AG04450 (cell line): ENCODE results near the gene EML1. TPM values are rescaled to one million over a fixed set of nuclear protein-coding genes. Genes with fewer than 3 reads are reported as not detected.

Experiments used
- CTCF ChIA-PET: fragments of 300-600, 350-600 bp; formaldehyde crosslinking; extraction: SDS; loops from one replicate; lab custom pipeline; 2022; ENCODE audit warnings: antibody characterized with exemption, inconsistent platforms; lab: Charles Lee
- POLR2A ChIA-PET: fragments of 350-600 bp; formaldehyde crosslinking; extraction: SDS; loops from one replicate; lab custom pipeline; 2021; ENCODE audit warnings: antibody characterized with exemption, inconsistent platforms; lab: Yijun Ruan, JAX
- DNase-seq: peaks from one replicate; pipeline ENCODE4 v3.0.0-alpha.2; 2011; ENCODE audit warnings: low read depth, low spot score
- H3K27ac ChIP-seq: one replicate; pipeline ENCODE4 v1.5.1; 2012; ENCODE audit warnings: low read depth, low read length, control low read depth
- H3K27me3 ChIP-seq: one replicate; pipeline ENCODE4 v1.6.0; 2012; ENCODE audit warnings: low read length; ENCODE audit not compliant: control insufficient read depth, insufficient read depth
- H3K4me3 ChIP-seq: 2 replicates; pipeline ENCODE4 v1.5.1; 2011; ENCODE audit warnings: mild to moderate bottlenecking, low read depth, low read length, control low read depth
- H3K9me3 ChIP-seq: 2 replicates; pipeline ENCODE4 v1.5.1; 2012; ENCODE audit warnings: low read length; ENCODE audit not compliant: control insufficient read depth, insufficient read depth
- CTCF ChIP-seq: IDR thresholded peaks from 2 replicates; pipeline ENCODE4 v1.5.1; 2011; ENCODE audit warnings: low read depth, low read length, control low read depth, inconsistent platforms
- polyA plus RNA-seq: library from polyadenylated mRNA; depleted of rRNA; stranded (reverse); fragments of >200 nt; gene quantifications from 2 replicates; pipeline ENCODE4 v1.2.3, GENCODE V29; 2011

EML1 gene
- polyA plus RNA-seq, 1 experiment = 37.7 TPM

DNA sequence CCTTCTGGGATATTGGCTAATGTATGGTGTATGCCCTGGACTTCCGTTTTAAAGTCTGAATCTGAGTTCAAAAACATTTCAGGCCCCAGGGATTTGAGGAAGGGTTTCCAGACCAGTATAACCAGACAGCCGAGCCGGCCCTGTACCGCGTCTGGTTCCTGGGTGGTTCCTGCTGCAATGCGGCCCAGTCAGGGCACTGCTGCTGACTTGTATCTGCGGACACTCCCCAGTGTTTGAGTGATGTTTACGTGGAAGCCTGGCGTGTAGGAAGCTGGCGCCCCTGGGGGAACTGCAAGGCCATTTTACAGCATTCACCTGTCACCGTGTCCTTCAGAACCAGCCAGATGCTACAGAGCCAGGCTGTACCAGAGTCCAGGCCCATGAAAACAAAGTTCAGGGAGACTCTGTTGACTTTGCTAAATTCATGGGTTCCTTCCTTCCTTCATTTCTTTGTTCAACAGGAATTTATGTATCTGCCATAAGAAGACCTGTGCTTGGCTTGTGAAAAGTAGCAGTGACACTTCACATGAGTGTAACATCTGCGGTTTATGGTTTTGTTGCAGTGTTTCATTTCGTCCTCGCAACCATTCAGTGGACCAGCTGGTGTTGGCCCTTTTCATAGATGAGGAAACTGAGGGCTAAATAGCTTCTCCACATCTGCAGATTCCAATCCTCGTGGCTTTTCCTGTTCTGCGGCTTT is 16.8 kb downstream of the EML1 start:
- Histone ChIP-seq H3K9me3 (no peaks in the 10 kb centered on the region), H3K27ac (no peak overlapping the region), H3K27me3 (no peaks in the 10 kb centered on the region), H3K4me3 (no peak overlapping the region)
- DNase-seq = no peak
- ChIA-PET CTCF (interaction anchor here (1.3 kb wide), 1 partner anchor 79 kb away, joined by 4 read pairs; no protein-coding TSS in a partner anchor), POLR2A (no interaction called here)
- TF ChIP-seq CTCF = no peak

DNA sequence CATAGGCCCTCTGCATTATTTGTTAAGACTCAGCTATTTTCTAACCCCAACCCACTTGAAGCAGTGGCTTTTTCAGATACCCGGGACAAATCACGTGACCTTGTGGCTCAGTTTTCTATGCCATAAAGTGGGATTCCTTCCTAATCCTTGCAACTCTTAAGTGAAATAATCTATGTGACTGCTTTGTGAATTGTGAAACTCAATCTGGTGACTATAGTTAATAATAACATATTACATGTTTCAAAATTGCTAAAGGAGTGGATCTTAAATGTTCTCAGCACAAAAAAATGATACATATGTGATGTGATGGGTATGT is 17.3 kb downstream of the EML1 start:
- CTCF ChIA-PET = interaction anchor here (1.3 kb wide), 1 partner anchor 80 kb away, joined by 4 read pairs; no protein-coding TSS in a partner anchor
- no peak overlapping the region for H3K4me3 ChIP-seq
- TF ChIP-seq CTCF = no peak
- H3K9me3 ChIP-seq = no peaks in the 10 kb centered on the region
- DNase-seq = no peak
- POLR2A ChIA-PET = no interaction called here
- no peaks in the 10 kb centered on the region for H3K27me3 ChIP-seq
- no peak overlapping the region for H3K27ac ChIP-seq

DNA sequence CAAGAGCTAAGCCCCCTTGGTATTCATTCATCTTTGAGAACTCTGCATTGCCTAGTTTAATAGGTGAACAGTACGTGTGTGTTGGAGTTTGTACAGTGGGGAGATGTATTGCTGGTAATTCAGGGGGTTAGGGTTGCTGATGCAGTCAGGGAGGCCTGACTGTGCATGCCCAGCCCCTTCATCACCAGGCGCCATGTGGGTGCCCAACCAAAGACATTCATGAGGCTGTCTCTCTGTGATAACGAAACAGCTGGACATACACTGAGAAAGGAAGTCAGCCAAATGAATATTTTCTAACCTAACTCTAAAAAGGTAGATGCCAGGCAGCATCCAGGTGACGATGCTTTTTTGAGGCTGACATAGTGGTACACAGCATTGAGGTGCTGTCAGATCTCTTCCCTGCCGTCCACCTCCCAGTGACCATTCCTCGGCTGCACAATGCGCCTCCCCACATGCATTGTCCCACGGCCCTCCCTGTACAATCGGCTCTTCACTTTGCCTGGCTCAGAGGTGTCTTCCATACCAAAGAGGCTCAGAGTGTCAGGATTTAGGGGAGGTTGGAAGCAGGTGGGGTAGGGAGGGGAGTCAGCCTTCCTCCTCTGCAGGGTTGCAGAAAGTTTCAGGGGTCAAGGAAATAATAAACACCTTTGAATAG is 19.0 kb downstream of the EML1 start:
- ChIA-PET CTCF (no interaction called here), POLR2A (no interaction called here)
- Histone ChIP-seq H3K27ac (no peak overlapping the region), H3K27me3 (no peaks in the 10 kb centered on the region), H3K4me3 (no peak overlapping the region), H3K9me3 (no peaks in the 10 kb centered on the region)
- TF ChIP-seq CTCF = no peak
- no peak for DNase-seq

DNA sequence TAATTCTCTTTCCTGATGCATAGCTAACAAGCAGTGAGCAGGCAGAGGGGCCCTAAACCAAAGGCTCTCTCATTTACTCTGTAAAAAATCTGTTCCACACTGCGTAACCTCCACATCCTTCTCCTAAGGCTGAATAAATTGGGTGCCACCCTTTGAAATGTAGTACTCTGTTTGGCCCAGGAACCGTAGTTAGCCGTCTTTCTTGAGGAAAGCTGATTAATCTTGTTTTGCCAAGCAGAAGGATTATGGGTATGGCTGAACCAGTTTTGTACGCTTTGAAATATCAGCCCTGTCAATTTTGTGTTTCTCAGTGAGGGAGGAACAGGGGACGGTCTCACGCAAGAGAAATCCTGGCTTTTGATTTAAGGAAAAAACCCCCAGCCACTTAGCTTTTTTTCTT is 19.7 kb downstream of the EML1 start:
- POLR2A ChIA-PET = no interaction called here
- CTCF ChIA-PET = interaction anchor here (0.5 kb wide), 1 partner anchor 380 kb away, joined by 3 read pairs; no protein-coding TSS in a partner anchor

More for the DNA sequence above, 19.7 kb downstream of the EML1 start:
- Histone ChIP-seq H3K4me3 (no peak overlapping the region), H3K9me3 (no peaks in the 10 kb centered on the region), H3K27me3 (no peaks in the 10 kb centered on the region), H3K27ac (no peak overlapping the region)
- TF ChIP-seq CTCF = no peak
- DNase-seq = no peak
